Thyroid gland (tissue), 4 donors: ENCODE measurements around the gene STARD10. TPM values are rescaled to one million over a fixed set of nuclear protein-coding genes. Genes with fewer than 3 reads are reported as not detected.

Source experiments
- DNase-seq, 2 donors: peaks; one replicate each; pipeline ENCODE4 v3.0.0-alpha.2; 2019
- H3K27ac ChIP-seq, 3 donors: fragments of 200-600 bp; sonication (generic); 1 replicate in 2 of 3; 2 replicates in 1 of 3; pipeline ENCODE4 v1.5.1; 2016 to 2019; ENCODE audit warnings: mild to moderate bottlenecking in 1 of 3, moderate library complexity in 1 of 3
- H3K27me3 ChIP-seq: fragments of 200-600 bp; sonication (generic); one replicate; pipeline ENCODE4 v1.5.1; 2019
- H3K36me3 ChIP-seq, 2 donors: fragments of 200-600 bp; sonication (generic); one replicate each; pipeline ENCODE4 v1.5.1; 2016 to 2019
- H3K4me1 ChIP-seq, 2 donors: fragments of 200-600 bp; sonication (generic); one replicate each; pipeline ENCODE4 v1.5.1; 2017 to 2019
- H3K4me3 ChIP-seq, 3 donors: fragments of 200-600 bp; sonication (generic); replicated peaks in 1 of 3; 1 replicate in 2 of 3; 2 replicates in 1 of 3; pipeline ENCODE4 v1.5.1; 2016; ENCODE audit warnings: mild to moderate bottlenecking in 1 of 3
- H3K9me3 ChIP-seq: fragments of 200-600 bp; sonication (generic); one replicate; pipeline ENCODE4 v1.5.1; 2017
- POLR2A ChIP-seq, 2 donors: fragments of 450-650 bp; IDR thresholded peaks; one replicate each; pipeline ENCODE4 v1.6.1; 2017; ENCODE audit warnings: antibody characterized with exemption in 2 of 2, mild to moderate bottlenecking in 2 of 2, moderate library complexity in 1 of 2
- WGBS, 2 donors: methylation state at CpG; one replicate each; pipeline ENCODE4 v1.1.5; 2017; 5-methylcytosine and 5-hydroxymethylcytosine counted together
- intact Hi-C: fragments of 100-400 bp; cut with DNase I; formaldehyde crosslinking; loops from one replicate; pipeline ENCODE4 v1.15.1; 2023
- total RNA-seq, 4 donors: library from RNA; depleted of rRNA; stranded (reverse); fragments of >200 nt; gene quantifications; one replicate each; pipeline ENCODE4 v1.2.3, GENCODE V29; 2016
- TF ChIP-seq, protein P1 (sequence below), 6 experiments: fragments of 200-600 bp in 3 of 6; fragments of 450-650 bp in 3 of 6; sonication (generic) in 3 of 6; IDR thresholded peaks; one replicate each; pipeline ENCODE4 v1.5.1; 2016 to 2019; ENCODE audit warnings: antibody characterized with exemption in 6 of 6, mild to moderate bottlenecking in 2 of 6, inconsistent platforms in 1 of 6, moderate library complexity in 1 of 6

The STARD10 gene
- total RNA-seq, 4 donors from 2014 or later, result 67.7 to 113 (median 82.0) TPM

DNA sequence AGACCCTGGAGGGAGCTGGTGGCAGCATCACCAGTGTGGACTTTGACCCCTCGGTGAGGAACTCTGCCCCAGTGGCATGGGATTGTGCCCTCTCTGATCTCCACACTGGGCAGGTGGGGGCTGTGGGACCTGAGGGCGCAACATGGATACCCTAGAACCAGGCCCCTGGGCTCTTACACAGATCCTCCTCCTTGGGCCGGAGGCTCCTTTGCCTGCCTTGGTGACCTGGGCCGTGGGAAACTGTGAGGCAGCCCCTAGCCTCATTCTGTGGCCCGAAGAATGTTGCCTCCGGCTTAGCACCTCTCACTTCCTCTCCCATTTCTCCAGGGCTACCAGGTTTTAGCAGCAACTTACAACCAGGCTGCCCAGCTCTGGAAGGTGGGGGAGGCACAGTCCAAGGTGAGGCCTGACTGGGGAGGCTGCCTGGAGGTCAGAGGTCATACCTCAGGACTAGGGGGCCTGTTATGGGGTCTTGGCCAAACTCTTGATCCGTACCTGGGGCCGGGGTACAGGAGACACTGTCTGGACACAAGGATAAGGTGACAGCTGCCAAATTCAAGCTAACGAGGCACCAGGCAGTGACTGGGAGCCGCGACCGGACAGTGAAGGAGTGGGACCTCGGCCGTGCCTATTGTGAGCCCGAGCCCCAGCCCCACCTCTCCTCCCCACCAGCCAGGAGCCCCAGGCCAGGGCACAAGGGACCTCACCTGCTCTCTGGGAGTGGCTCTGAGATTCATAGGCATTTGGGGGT, 32.5 kb upstream of the STARD10 start:
- intact Hi-C loops, result no loop called here
- Histone ChIP-seq H3K4me1 (peaks cover 3 to 12% of the 10 kb centered on the region in 2 donors), H3K27me3 (no peaks in the 10 kb centered on the region), H3K36me3 (no peaks in the 10 kb centered on the region), H3K9me3 (no peaks in the 10 kb centered on the region), H3K27ac (no peak overlapping the region), H3K4me3 (no peak overlapping the region)
- 91 to 92% methylated on average over 4 to 15 of the region's 15 CpGs for WGBS, 2 donors
- TF ChIP-seq, protein P1, sequence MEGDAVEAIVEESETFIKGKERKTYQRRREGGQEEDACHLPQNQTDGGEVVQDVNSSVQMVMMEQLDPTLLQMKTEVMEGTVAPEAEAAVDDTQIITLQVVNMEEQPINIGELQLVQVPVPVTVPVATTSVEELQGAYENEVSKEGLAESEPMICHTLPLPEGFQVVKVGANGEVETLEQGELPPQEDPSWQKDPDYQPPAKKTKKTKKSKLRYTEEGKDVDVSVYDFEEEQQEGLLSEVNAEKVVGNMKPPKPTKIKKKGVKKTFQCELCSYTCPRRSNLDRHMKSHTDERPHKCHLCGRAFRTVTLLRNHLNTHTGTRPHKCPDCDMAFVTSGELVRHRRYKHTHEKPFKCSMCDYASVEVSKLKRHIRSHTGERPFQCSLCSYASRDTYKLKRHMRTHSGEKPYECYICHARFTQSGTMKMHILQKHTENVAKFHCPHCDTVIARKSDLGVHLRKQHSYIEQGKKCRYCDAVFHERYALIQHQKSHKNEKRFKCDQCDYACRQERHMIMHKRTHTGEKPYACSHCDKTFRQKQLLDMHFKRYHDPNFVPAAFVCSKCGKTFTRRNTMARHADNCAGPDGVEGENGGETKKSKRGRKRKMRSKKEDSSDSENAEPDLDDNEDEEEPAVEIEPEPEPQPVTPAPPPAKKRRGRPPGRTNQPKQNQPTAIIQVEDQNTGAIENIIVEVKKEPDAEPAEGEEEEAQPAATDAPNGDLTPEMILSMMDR (IDR thresholded peaks at IDR 0.05), result no peak
- TF ChIP-seq POLR2A (IDR thresholded peaks at IDR 0.05), result no peak
- DNase-seq, result no peak

DNA sequence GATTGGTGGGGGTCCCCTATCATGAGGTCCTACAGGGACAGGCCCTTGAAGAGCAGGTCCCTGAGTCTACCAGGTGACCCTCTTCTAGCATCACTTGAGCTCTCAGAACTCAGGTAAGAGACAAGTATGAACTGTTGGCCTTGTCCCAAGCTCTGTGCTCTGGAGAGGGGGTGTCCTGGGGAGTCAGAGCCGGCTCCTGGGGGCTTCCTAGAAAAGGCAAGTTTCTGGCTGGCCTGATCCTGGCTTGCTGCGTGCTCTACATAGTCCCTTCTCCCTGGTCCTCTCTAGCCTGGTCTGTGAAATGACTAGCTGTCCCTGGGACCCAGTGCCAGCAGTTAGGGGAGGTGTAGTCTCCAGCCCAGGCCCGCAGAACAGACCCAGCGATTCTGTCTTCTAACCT, 31.8 kb upstream of the STARD10 start:
- WGBS, 2 donors, result 56 to 63% methylated on average over 2 to 3 of the region's 4 CpGs
- TF ChIP-seq, protein P1 (IDR thresholded peaks at IDR 0.05), result no peak
- no peak for TF ChIP-seq POLR2A (IDR thresholded peaks at IDR 0.05)
- Histone ChIP-seq H3K27ac (no peak overlapping the region), H3K4me3 (no peak overlapping the region), H3K4me1 (peaks cover 7 to 18% of the 10 kb centered on the region in 2 donors), H3K9me3 (no peaks in the 10 kb centered on the region), H3K27me3 (no peaks in the 10 kb centered on the region), H3K36me3 (no peaks in the 10 kb centered on the region)
- DNase-seq, result no peak
- intact Hi-C loops, result no loop called here

DNA sequence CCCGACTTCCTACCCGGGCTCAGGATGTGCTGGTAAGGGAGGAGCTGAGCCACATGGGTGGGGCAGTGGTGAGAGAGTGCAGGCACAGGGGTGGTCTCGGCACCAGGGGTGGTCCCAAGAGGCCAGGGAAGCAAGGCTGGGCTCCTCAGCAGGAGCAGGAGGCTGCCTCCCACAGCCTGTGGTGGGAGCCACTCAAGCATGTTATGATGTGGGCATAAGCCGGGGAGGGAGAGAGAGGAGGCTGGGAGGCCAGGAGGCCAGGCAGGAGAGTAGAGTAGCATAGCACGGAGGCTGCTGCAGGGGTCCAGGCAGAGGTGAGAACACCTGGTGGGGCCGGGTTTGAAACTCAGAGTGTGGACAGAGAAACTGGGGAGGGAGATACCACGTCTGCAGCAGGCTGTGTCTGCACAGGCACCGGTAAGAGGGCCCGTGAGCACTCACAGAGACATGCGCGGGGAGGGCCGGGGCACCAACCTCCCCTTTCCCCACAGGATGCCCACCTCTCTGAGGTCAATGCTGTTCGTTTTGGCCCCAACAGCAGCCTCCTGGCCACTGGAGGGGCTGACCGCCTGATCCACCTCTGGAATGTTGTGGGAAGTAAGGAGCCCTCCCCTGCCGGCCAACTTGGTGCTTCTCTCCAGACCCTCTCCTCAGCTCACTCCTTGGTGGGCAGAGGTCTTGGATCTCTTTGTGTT, 31.1 kb upstream of the STARD10 start:
- H3K27ac ChIP-seq, result no peak overlapping the region
- H3K36me3 ChIP-seq, result no peaks in the 10 kb centered on the region
- DNase-seq, result no peak
- intact Hi-C loops, result no loop called here
- no peaks in the 10 kb centered on the region for H3K9me3 ChIP-seq
- TF ChIP-seq, protein P1 (IDR thresholded peaks at IDR 0.05), result no peak
- no peak for TF ChIP-seq POLR2A (IDR thresholded peaks at IDR 0.05)
- peaks cover 7 to 18% of the 10 kb centered on the region in 2 donors for H3K4me1 ChIP-seq
- H3K4me3 ChIP-seq, result no peak overlapping the region
- no peaks in the 10 kb centered on the region for H3K27me3 ChIP-seq
- WGBS, 2 donors, result 78 to 82% methylated on average over 12 of the region's 15 CpGs

DNA sequence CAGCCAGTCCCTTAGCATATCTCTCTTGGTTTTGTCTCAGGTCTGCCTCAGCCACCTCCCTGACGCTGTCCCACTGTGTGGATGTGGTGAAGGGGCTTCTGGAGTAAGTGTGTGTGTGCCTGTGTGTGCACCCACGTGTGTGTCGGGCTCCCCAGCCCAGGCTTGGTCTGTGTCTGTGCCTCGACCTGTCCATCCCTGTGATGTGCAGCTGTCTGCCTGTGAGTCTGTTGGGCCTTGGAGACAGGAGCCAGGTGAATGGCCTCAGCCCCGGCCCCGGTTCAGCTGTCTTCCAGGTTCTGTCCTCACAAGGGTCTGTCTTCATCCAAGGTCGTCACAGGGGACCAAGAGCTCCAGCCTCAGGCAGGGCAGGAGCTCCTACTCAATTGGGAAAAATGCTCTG, 30.2 kb upstream of the STARD10 start:
- 73 to 90% methylated on average over 3 to 7 of the region's 7 CpGs for WGBS, 2 donors
- no peaks in the 10 kb centered on the region for H3K36me3 ChIP-seq
- TF ChIP-seq, protein P1 (IDR thresholded peaks at IDR 0.05), result no peak
- no peak for TF ChIP-seq POLR2A (IDR thresholded peaks at IDR 0.05)
- intact Hi-C loops, result no loop called here
- no peaks in the 10 kb centered on the region for H3K9me3 ChIP-seq
- H3K4me1 ChIP-seq, result peaks cover 7 to 18% of the 10 kb centered on the region in 2 donors
- H3K4me3 ChIP-seq, result no peak overlapping the region
- no peaks in the 10 kb centered on the region for H3K27me3 ChIP-seq
- H3K27ac ChIP-seq, result no peak overlapping the region
- DNase-seq, result no peak
